GM20000 (cell line): Measurements from ENCODE around the gene ADGRV1.

Experiments
- DNase-seq: peaks from one replicate; pipeline ENCODE4 v3.0.0; 2012; ENCODE audit warnings: low spot score
- TF ChIP-seq, protein P1 (sequence below): IDR thresholded peaks from 2 replicates; pipeline ENCODE4 v1.5.1; 2012; ENCODE audit warnings: mild to moderate bottlenecking, control low read depth; ENCODE audit errors: extremely low read depth, missing control alignments

Gene ADGRV1

GRCh38 chr5:90545511-90545910, 13.1 kb upstream of the ADGRV1 start:
- no peak for DNase-seq
- TF ChIP-seq, protein P1, sequence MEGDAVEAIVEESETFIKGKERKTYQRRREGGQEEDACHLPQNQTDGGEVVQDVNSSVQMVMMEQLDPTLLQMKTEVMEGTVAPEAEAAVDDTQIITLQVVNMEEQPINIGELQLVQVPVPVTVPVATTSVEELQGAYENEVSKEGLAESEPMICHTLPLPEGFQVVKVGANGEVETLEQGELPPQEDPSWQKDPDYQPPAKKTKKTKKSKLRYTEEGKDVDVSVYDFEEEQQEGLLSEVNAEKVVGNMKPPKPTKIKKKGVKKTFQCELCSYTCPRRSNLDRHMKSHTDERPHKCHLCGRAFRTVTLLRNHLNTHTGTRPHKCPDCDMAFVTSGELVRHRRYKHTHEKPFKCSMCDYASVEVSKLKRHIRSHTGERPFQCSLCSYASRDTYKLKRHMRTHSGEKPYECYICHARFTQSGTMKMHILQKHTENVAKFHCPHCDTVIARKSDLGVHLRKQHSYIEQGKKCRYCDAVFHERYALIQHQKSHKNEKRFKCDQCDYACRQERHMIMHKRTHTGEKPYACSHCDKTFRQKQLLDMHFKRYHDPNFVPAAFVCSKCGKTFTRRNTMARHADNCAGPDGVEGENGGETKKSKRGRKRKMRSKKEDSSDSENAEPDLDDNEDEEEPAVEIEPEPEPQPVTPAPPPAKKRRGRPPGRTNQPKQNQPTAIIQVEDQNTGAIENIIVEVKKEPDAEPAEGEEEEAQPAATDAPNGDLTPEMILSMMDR = no peak

GRCh38 chr5:90546216-90546837, 12.3 kb upstream of the ADGRV1 start:
- DNase-seq = no peak
- TF ChIP-seq, protein P1 = no peak

GRCh38 chr5:90547072-90547536, 11.5 kb upstream of the ADGRV1 start:
- TF ChIP-seq, protein P1 = no peak
- no peak for DNase-seq

DNA sequence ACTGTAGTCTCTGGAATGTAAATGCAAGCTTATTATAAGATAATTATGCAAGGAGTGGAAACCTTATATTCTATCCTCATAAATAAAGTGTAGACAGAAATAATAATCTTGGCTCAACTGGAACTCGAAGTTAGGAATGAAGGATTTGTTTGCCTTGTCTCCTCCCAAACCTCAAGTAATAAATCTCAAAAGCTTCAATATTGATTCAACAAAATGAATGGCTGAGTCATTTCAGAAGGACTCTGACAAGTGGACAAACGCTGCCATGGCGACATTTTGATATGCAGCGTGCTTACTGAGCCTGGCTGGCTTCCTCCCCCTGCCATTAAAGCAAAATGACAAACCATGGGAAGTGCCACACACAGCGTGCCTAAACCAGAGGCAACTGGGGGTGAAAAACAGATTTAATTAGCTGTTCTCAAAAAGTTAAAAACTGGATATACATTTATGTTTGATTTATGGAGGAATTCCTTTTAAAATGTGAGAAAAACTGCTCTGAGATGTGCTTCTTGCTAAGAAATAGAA, 10.5 kb upstream of the ADGRV1 start:
- no peak for DNase-seq
- TF ChIP-seq, protein P1 = no peak

DNA sequence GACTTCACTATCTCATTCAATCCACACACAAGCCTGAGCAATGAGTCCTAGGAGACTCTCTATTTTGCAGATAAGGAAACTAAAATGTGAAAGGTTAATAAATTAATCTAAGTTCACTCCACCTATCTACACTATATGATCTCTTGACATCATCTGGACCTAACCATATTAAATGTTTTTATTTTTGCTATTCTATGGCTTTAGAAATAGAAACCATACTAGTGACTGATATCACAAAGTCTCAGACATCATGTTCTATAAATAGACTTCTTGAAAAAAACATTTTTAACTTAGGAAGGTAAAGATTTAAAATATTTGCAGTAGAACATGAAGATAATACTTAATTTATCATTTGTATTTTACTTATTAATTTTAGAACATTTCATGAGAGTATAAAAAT, 9.4 kb upstream of the ADGRV1 start:
- no peak for DNase-seq
- TF ChIP-seq, protein P1 = no peak

DNA sequence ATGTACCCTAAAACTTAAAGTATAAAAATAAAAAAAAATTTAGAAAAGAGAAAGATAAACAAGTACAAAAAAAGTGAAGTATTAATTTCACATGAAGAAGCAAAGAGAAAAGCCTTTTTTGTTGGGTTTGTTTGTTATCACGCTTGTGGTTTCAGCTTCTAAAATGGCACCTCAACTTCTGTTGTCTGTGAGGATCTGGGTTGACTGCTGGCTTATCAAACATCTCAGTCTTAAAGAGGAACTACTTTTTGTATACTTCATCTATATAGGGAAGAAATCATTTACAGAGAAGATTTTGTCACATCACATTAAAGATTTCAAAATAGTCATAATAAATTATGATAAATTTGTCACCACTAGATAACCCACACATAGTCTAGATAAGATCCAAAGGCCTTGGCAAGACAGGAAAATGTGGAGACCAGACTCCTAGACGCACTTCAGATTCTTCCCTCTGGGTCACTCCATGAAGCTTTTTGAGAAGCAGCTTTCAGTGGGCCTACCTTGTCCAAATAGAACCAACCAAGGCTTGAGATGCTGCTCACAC, 8.8 kb upstream of the ADGRV1 start:
- TF ChIP-seq, protein P1 = no peak
- DNase-seq = no peak

DNA sequence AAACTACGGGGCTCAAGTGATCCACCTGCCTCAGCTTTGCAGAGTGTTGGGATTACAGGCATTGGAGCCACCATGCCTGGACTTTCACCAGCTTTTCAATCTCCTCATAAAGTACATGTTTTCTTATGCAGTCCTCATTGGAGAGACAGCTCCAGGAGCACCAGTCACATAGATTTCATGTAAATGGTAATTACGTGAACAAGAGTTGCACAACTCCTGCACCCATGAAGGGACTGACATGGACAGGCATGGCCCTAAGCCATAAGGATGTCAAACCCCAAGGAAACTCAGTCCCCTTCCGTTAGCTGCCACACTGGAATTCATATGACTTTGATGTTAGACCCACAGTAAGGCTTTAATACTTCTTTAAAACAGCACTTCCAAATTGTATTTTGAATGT, 7.6 kb upstream of the ADGRV1 start:
- TF ChIP-seq, protein P1 = no peak
- no peak for DNase-seq
